Mucosa of gallbladder (tissue), 1 donor: Measurements from ENCODE around the gene ATG9B. TPM values are rescaled to one million over a fixed set of nuclear protein-coding genes. Genes with fewer than 3 reads are reported as not detected.
"Not testable (repeated sequence)": the region's sequence is repeated elsewhere in the genome, so short reads cannot be mapped to it uniquely, and the experiment has no call there.

ENCODE experiments used
- DNase-seq: peaks from one replicate; pipeline ENCODE4 v3.0.0-alpha.2; 2020; ENCODE audit warnings: low spot score
- total RNA-seq: library from RNA; stranded (reverse); gene quantifications from one replicate; pipeline ENCODE4 v1.2.1, GENCODE V29; 2021
- donor health status: DM: no; HTN: no; CAD: no.

ATG9B gene
- total RNA-seq, 1 donor from 2014 or later: 1.2 TPM

GRCh38 chr7:151017370-151017952 lies 6.8 kb downstream of the ATG9B start:
- no peak for DNase-seq

DNA sequence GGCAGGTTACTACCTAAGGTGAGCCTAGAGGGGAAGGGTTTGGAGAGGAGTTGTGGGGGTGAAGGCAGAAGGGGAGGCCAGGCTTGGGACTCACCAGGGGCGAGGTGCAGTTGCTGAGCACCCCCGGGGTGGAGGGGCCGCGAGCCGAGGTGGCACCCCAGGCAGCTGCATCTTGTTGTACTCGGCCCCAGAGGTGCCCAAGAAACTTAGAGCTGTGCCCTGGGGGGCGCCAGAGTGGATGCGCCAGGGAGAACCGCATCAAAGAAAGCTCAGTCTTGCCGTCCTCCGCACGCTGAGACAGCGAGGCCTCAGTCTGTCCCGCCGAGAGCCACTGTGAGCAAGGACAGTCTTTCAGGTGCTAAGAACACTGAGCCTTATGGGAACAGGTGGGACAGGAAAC lies 7.4 kb downstream of the ATG9B start:
- no peak for DNase-seq

- DNase-seq: no peak
Observed at GRCh38 chr7:151016505-151016904, 7.8 kb downstream of the ATG9B start.

- DNase-seq: no peak
Observed at GRCh38 chr7:151015967-151016366, 8.3 kb downstream of the ATG9B start.

GRCh38 chr7:151014950-151015349 lies 9.3 kb downstream of the ATG9B start:
- DNase-seq: no peak

DNA sequence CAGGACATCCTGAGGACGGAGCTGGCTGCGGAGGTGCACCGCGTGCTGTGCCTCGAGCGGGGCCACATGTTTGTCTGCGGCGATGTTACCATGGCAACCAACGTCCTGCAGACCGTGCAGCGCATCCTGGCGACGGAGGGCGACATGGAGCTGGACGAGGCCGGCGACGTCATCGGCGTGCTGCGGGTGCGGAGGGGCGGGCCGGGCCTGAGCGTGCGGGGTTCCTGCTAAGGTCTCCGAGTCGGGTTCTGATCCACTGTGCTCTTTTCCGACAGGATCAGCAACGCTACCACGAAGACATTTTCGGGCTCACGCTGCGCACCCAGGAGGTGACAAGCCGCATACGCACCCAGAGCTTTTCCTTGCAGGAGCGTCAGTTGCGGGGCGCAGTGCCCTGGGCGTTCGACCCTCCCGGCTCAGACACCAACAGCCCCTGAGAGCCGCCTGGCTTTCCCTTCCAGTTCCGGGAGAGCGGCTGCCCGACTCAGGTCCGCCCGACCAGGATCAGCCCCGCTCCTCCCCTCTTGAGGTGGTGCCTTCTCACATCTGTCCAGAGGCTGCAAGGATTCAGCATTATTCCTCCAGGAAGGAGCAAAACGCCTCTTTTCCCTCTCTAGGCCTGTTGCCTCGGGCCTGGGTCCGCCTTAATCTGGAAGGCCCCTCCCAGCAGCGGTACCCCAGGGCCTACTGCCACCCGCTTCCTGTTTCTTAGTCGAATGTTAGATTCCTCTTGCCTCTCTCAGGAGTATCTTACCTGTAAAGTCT lies 10.4 kb downstream of the ATG9B start:
- DNase-seq: peak; percentile 76

- DNase-seq: no peak
Observed at GRCh38 chr7:151013356-151013732, 10.9 kb downstream of the ATG9B start.

GRCh38 chr7:151012911-151013347 lies 11.4 kb downstream of the ATG9B start:
- DNase-seq: no peak

- peak; percentile 29 for DNase-seq
Observed at GRCh38 chr7:151012031-151012692, 12.1 kb downstream of the ATG9B start.

DNA sequence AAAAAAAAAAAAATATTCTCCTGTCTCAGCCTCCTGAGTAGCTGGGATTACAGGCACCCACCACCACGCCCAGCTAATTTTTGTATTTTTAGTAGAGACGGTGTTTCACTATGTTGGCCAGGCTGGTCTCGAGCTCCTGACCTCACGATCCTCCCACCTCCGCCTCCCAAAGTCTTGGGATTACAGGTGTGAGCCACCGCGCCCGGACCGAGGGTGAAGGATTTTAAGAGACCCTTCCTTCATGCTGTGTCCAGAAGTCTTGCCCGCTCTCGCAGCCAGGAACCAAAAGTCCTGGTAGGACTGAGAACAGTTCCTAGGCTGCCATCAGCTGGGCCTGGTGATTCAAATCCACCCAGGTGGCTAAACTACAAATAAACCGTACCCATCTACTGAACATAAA lies 12.7 kb downstream of the ATG9B start:
- not testable (repeated sequence) for DNase-seq

DNA sequence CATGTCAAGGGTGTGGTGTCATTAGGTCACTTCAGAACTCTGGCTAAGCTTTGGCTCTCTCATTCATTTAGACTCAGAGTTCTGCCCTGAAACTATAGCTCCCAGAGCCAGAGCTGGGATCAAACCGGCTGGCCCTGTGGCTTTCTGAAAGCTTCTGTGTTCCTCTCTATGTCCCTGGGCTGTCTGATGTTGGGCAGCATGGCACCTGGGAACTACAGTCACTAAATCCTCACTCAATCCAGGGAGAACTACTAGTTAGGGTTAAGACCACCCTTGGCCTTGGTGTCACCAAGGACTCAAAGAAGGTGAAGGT lies 13.2 kb downstream of the ATG9B start:
- DNase-seq: no peak

DNA sequence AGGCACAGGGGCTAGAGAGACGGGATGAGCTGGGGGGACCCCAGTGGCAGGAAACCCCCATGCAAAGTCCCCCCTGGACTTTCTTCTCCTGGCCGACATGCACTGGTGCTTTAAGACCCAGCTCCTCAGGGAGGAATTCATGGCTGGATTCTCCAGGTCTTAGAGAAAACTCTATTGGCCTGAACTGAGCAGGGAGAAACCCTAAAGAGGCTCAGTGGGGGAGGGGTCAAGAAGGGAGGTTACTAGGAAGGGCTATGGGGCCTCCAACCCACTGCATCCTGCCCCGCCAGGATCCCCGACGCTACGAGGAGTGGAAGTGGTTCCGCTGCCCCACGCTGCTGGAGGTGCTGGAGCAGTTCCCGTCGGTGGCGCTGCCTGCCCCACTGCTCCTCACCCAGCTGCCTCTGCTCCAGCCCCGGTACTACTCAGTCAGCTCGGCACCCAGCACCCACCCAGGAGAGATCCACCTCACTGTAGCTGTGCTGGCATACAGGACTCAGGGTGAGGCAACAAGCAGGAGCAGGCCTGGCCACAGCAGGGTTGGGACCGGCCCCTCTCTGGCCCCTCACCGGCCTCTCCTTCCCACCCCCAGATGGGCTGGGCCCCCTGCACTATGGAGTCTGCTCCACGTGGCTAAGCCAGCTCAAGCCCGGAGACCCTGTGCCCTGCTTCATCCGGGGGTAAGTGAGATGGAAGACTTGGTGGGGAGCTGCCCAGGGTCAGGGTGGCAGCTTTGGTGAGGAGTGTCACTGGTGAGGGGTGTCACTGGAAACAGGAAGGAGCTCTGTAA lies 13.8 kb downstream of the ATG9B start:
- DNase-seq: no peak

DNA sequence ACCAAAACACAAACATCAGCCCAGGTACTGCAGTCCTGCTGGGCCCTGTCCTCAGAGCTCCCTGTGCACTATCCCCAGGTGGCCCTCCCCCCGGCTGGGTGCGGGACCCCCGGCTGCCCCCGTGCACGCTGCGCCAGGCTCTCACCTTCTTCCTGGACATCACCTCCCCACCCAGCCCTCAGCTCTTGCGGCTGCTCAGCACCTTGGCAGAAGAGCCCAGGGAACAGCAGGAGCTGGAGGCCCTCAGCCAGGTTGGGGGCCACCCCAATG lies 14.3 kb downstream of the ATG9B start:
- DNase-seq: no peak

DNA sequence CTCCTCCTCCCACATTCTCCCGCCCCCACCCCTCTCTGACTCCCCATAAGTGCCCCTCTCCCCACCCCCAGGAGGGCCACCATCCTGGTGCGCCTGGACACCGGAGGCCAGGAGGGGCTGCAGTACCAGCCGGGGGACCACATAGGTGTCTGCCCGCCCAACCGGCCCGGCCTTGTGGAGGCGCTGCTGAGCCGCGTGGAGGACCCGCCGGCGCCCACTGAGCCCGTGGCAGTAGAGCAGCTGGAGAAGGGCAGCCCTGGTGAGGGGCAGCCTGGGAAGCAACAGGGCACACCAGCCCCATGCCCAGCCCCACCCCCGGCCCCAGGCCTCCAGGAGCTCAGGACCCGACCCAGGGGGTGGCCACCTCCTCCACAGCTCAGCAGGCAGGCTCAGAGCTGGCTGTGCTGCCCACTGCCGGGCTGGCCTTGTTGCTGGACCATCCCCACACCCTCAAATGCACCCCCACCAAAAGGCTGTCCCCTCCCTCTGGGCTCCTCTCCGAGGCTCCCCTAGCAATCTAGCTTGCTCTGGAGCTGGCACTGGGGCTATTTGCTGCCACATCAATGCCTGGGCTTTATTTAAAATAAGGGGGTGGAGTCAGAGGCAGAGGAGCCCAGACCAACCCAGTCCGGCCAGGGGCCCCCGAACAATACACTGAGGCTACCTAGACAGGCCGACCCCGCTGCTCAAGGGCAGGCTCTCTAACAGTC lies 14.8 kb downstream of the ATG9B start:
- no peak for DNase-seq

- DNase-seq: peak; percentile 67
Observed at GRCh38 chr7:151008511-151009323, 15.6 kb downstream of the ATG9B start.

GRCh38 chr7:151008143-151008510 lies 16.2 kb downstream of the ATG9B start:
- no peak for DNase-seq

GRCh38 chr7:151007469-151007898 lies 16.8 kb downstream of the ATG9B start:
- DNase-seq: no peak

- no peak for DNase-seq
Observed at GRCh38 chr7:151006590-151007300, 17.5 kb downstream of the ATG9B start.

- DNase-seq: no peak
Observed at GRCh38 chr7:151005566-151005965, 18.7 kb downstream of the ATG9B start.

GRCh38 chr7:151003572-151003971 lies 20.7 kb downstream of the ATG9B start:
- DNase-seq: no peak

- DNase-seq: no peak
Observed at GRCh38 chr7:151001546-151001945, 22.7 kb downstream of the ATG9B start.
